GM18909 (cell line): ENCODE measurements around the gene TNRC18.
A peak's percentile ranks its signal among the peaks of the same experiment; 100 is the strongest.

ENCODE experiments used
- ATAC-seq: cut with Tn5 transposase; IDR thresholded peaks from one replicate; pipeline ENCODE4 v1.9.1; 2021; ENCODE audit warnings: mild to moderate bottlenecking; ENCODE audit not compliant: unreplicated experiment, poor library complexity

Gene TNRC18

GRCh38 chr7:5452937-5453540, 29.4 kb upstream of the TNRC18 start:
- no peak for ATAC-seq

GRCh38 chr7:5452470-5452899, 28.9 kb upstream of the TNRC18 start:
- ATAC-seq, result no peak

GRCh38 chr7:5451391-5451790, 27.8 kb upstream of the TNRC18 start:
- ATAC-seq, result no peak

- ATAC-seq, result no peak
These were observed 27.1 kb upstream of the TNRC18 start for GRCh38 chr7:5450549-5451327.

GRCh38 chr7:5448378-5449037, 24.9 kb upstream of the TNRC18 start:
- ATAC-seq, result no peak

- no peak for ATAC-seq
These were observed 22.5 kb upstream of the TNRC18 start for GRCh38 chr7:5445981-5446594.

- no peak for ATAC-seq
These were observed 20.0 kb upstream of the TNRC18 start for GRCh38 chr7:5443678-5444077.

- ATAC-seq, result no peak
These were observed 19.2 kb upstream of the TNRC18 start for GRCh38 chr7:5442757-5443305.

- ATAC-seq, result no peak
These were observed 18.3 kb upstream of the TNRC18 start for GRCh38 chr7:5441840-5442503.

GRCh38 chr7:5439572-5440496, 16.2 kb upstream of the TNRC18 start:
- ATAC-seq, result no peak

GRCh38 chr7:5439209-5439571, 15.6 kb upstream of the TNRC18 start:
- no peak for ATAC-seq

GRCh38 chr7:5437987-5438386, 14.4 kb upstream of the TNRC18 start:
- no peak for ATAC-seq

GRCh38 chr7:5437348-5437892, 13.8 kb upstream of the TNRC18 start:
- ATAC-seq, result no peak

- no peak for ATAC-seq
These were observed 12.5 kb upstream of the TNRC18 start for GRCh38 chr7:5436003-5436678.

- ATAC-seq, result peak; percentile 63
These were observed 11.8 kb upstream of the TNRC18 start for GRCh38 chr7:5435291-5436002.

GRCh38 chr7:5433181-5433580, 9.5 kb upstream of the TNRC18 start:
- ATAC-seq, result no peak

- no peak for ATAC-seq
These were observed 9.1 kb upstream of the TNRC18 start for GRCh38 chr7:5432691-5433090.

GRCh38 chr7:5431560-5432015, 8.0 kb upstream of the TNRC18 start:
- no peak for ATAC-seq
